Mesothelial cell of epicardium (in vitro differentiated cells): ENCODE results near the gene LTBP1. TPM values are rescaled to one million over a fixed set of nuclear protein-coding genes. Genes with fewer than 3 reads are reported as not detected.

Experiments used
- DNase-seq, 2 experiments: peaks; one replicate each; pipeline ENCODE4 v3.0.0; 2021; ENCODE audit warnings: low spot score in 2 of 2; ENCODE audit not compliant: unreplicated experiment in 2 of 2
- H3K27ac Mint-ChIP-seq: 2 replicates; pipeline ENCODE4 v1.8.0; 2021; ENCODE audit warnings: mixed read lengths
- H3K27me3 Mint-ChIP-seq: 2 replicates; pipeline ENCODE4 v1.8.0; 2021; ENCODE audit warnings: low read depth, mixed read lengths
- H3K36me3 Mint-ChIP-seq: 2 replicates; pipeline ENCODE4 v1.8.0; 2021; ENCODE audit warnings: mixed read lengths
- H3K4me1 Mint-ChIP-seq: 2 replicates; pipeline ENCODE4 v1.8.0; 2021; ENCODE audit warnings: mixed read lengths
- H3K4me3 Mint-ChIP-seq: 2 replicates; pipeline ENCODE4 v1.8.0; 2021; ENCODE audit warnings: mild to moderate bottlenecking, moderate library complexity, mixed read lengths
- H3K9me3 Mint-ChIP-seq: 2 replicates; pipeline ENCODE4 v1.8.0; 2021; ENCODE audit warnings: mixed read lengths
- total RNA-seq: library from RNA; stranded (reverse); gene quantifications from 3 replicates; pipeline ENCODE4 v1.2.1, GENCODE V29; 2021
- TF ChIP-seq, protein P1 (sequence below): fragments of 200-600 bp; sonication (generic); IDR thresholded peaks from one replicate; pipeline ENCODE4 v1.5.0; 2021; ENCODE audit warnings: antibody characterized with exemption; ENCODE audit not compliant: unreplicated experiment

The LTBP1 gene
- total RNA-seq, 1 donor from 2014 or later = 80.2 TPM

DNA sequence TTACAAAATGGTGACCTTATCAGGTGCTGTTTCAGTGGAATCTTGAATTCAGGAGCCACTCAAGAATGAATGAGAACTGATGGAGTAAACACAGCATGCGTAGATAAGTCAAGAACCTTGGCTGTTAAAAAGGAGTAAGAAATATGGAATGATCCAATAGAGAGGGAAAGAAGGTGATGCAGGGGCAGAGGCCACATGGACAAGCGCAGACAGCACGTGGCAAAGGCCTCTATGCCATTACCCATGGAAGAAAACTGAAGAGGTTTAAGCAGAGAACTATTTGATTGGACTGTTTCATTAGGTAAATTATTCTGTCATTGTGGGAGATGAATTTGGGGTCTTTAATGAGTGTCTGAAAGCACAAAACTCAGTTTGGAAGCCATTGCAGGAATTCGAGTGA, 387.3 kb downstream of the LTBP1 start:
- H3K4me3 Mint-ChIP-seq = no peak overlapping the region
- no peak overlapping the region for H3K27ac Mint-ChIP-seq
- H3K36me3 Mint-ChIP-seq = peaks cover 10% of the 10 kb centered on the region
- TF ChIP-seq, protein P1, sequence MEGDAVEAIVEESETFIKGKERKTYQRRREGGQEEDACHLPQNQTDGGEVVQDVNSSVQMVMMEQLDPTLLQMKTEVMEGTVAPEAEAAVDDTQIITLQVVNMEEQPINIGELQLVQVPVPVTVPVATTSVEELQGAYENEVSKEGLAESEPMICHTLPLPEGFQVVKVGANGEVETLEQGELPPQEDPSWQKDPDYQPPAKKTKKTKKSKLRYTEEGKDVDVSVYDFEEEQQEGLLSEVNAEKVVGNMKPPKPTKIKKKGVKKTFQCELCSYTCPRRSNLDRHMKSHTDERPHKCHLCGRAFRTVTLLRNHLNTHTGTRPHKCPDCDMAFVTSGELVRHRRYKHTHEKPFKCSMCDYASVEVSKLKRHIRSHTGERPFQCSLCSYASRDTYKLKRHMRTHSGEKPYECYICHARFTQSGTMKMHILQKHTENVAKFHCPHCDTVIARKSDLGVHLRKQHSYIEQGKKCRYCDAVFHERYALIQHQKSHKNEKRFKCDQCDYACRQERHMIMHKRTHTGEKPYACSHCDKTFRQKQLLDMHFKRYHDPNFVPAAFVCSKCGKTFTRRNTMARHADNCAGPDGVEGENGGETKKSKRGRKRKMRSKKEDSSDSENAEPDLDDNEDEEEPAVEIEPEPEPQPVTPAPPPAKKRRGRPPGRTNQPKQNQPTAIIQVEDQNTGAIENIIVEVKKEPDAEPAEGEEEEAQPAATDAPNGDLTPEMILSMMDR = no peak
- DNase-seq = no peak
- peaks cover 15% of the 10 kb centered on the region for H3K9me3 Mint-ChIP-seq
- H3K4me1 Mint-ChIP-seq = no peaks in the 10 kb centered on the region
- H3K27me3 Mint-ChIP-seq = no peaks in the 10 kb centered on the region

DNA sequence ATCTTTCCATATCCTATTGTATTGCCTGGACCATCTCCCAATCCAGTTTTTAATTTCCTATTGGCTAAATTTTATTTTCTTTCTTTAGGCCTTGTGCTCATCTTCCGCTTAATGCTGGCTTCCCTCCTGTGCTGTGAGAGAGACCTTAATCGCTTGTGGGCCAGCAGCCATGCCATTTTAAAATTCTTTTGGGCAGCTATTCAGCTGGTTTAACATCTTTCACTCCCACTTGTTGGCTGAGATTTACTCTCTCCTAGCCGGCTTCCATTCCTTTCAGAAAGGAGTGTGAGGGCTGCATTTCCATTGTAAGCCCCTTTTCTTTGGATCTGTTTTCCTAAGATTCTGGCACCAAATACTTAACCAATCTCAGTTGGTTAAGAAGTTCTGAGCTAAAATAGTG, 388.8 kb downstream of the LTBP1 start:
- TF ChIP-seq, protein P1 = no peak
- no peak overlapping the region for H3K27ac Mint-ChIP-seq
- H3K9me3 Mint-ChIP-seq = peaks cover 9% of the 10 kb centered on the region
- H3K4me3 Mint-ChIP-seq = no peak overlapping the region
- no peaks in the 10 kb centered on the region for H3K27me3 Mint-ChIP-seq
- H3K36me3 Mint-ChIP-seq = peaks cover 14% of the 10 kb centered on the region
- no peaks in the 10 kb centered on the region for H3K4me1 Mint-ChIP-seq
- DNase-seq = no peak

DNA sequence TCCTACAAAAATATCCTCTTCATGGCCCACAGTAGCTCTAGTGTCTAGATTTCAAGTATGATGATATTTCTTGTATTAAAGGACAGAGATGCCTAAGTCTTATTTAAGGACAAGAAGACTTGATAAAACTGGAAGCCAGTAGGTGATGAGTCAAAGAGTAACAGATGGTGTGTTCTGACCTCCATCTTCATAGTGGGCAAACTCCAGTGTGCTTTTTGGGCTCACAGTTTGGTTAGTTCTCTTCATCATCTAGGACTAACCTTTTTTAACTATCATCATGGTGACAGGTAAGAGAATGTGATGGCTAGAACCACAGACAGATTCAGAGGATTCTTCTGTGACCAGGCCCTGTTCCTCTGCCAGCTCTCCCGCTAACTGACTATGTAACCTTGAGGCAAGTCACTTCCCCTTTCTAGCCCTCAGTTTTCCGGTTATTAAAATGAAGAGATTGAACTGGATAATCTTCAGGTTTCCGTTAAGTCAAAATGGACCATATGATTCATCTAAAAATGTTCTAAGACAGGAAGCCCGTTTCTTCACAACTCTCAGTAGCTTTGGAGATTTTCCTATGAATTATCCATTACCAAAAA, 389.4 kb downstream of the LTBP1 start:
- DNase-seq = no peak
- H3K4me3 Mint-ChIP-seq = no peak overlapping the region
- H3K9me3 Mint-ChIP-seq = peaks cover 9% of the 10 kb centered on the region
- TF ChIP-seq, protein P1 = no peak
- H3K27ac Mint-ChIP-seq = no peak overlapping the region
- no peaks in the 10 kb centered on the region for H3K27me3 Mint-ChIP-seq
- peaks cover 18% of the 10 kb centered on the region for H3K36me3 Mint-ChIP-seq
- H3K4me1 Mint-ChIP-seq = no peaks in the 10 kb centered on the region

DNA sequence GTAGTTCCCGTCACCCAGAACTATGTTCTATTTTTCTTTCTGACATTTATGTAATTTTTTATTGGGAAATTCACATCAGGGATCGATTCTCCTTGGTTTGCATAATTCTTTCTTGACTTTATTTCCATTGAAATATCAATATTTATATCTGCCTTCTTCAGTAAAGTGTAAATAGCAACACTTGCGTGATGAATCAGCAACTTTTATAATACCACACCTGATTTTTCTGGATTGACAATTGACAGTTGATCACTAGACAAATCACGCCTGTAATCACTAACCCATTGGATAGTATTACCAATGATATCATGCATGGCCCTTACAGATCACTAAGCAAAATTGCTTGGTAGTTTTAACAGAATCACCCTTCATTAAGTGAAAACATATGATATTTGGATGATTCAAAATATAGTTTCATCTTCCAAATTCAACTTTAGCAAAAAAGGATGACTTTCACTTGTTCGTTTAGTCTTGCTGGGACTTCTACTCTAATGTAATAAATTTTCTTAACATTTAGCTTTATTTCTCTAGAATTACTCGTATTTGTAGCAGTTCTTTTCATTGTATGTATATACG, 390.7 kb downstream of the LTBP1 start:
- no peaks in the 10 kb centered on the region for H3K4me1 Mint-ChIP-seq
- no peak for DNase-seq
- no peaks in the 10 kb centered on the region for H3K27me3 Mint-ChIP-seq
- peaks cover 18% of the 10 kb centered on the region for H3K36me3 Mint-ChIP-seq
- H3K27ac Mint-ChIP-seq = no peak overlapping the region
- TF ChIP-seq, protein P1 = no peak
- H3K4me3 Mint-ChIP-seq = no peak overlapping the region
- peaks cover 9% of the 10 kb centered on the region for H3K9me3 Mint-ChIP-seq

DNA sequence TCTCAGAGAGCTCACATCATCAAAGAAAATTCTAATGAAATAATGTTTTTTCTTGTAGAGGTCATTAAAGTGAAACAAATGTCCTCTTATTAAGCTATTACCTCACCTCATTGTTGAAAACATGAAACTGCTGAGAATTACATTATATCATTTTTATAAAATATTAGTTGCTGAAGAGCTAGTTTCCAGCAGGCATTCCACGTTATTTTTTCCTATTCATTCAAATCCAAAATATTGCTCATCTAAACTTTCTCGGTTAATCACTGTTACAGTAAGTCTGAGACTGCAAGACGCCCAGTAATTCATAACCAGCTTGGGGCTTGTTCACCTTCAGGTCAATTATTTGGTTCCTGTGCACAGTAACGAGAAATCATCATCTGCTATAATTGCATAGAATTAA, 391.2 kb downstream of the LTBP1 start:
- Mint-ChIP-seq H3K4me3 (no peak overlapping the region), H3K4me1 (no peaks in the 10 kb centered on the region), H3K27ac (no peak overlapping the region), H3K36me3 (peaks cover 22% of the 10 kb centered on the region), H3K9me3 (peaks cover 9% of the 10 kb centered on the region), H3K27me3 (no peaks in the 10 kb centered on the region)
- no peak for DNase-seq
- TF ChIP-seq, protein P1 = no peak

DNA sequence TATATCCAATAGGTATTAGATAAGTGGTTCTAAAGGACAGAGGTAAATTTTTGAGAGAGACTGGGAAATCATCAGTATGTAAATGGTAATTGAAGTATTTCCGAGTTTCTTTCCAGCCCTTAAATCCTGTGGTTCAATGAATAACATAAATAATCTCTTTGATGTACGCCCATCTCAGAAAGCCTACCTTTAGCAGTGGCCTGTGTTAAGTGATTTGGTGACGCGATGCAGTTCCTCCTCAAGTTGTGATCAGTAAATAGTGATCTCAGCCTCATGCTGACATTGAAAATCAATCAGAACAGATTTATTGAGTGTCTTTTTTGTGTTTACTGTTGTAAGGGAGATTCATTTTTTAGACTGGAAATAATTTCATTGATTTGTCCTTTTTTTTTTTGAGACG, 392.5 kb downstream of the LTBP1 start:
- Mint-ChIP-seq H3K36me3 (peaks cover 12% of the 10 kb centered on the region), H3K9me3 (no peaks in the 10 kb centered on the region), H3K4me1 (no peaks in the 10 kb centered on the region), H3K27me3 (no peaks in the 10 kb centered on the region), H3K27ac (no peak overlapping the region), H3K4me3 (no peak overlapping the region)
- TF ChIP-seq, protein P1 = no peak
- no peak for DNase-seq
